Measurements from ENCODE around the gene KLRG1.

KLRG1 gene

GRCh38 chr12:9041321-9041720, 52.0 kb downstream of the KLRG1 start:
- DNase-seq (ENCODE audit: low read depth): no peak

- no peak for DNase-seq (ENCODE audit: low read depth)
Measured at GRCh38 chr12:9043766-9044165, 54.4 kb downstream of the KLRG1 start.

GRCh38 chr12:9047105-9047504, 57.8 kb downstream of the KLRG1 start:
- DNase-seq (ENCODE audit: low read depth): no peak

- DNase-seq (ENCODE audit: low read depth): no peak
Measured at GRCh38 chr12:9048930-9049329, 59.6 kb downstream of the KLRG1 start.

GRCh38 chr12:9049520-9050133, 60.3 kb downstream of the KLRG1 start:
- no peak for DNase-seq (ENCODE audit: low read depth)

GRCh38 chr12:9050521-9051157, 61.3 kb downstream of the KLRG1 start:
- DNase-seq (ENCODE audit: low read depth): no peak

- no peak for DNase-seq (ENCODE audit: low read depth)
Measured at GRCh38 chr12:9051158-9051550, 61.8 kb downstream of the KLRG1 start.

- no peak for DNase-seq (ENCODE audit: low read depth)
Measured at GRCh38 chr12:9052610-9053009, 63.3 kb downstream of the KLRG1 start.
